K562 (cell line): ENCODE results near the gene SEMA6D. TPM values are rescaled to one million over a fixed set of nuclear protein-coding genes. Genes with fewer than 3 reads are reported as not detected.

Experiments used
- BRD9 ChIP-seq: fragments of 450-650 bp; IDR thresholded peaks from 2 replicates; pipeline ENCODE4 v1.6.1; 2018; ENCODE audit warnings: low read depth; ENCODE audit not compliant: partially characterized antibody
- COPS2 ChIP-seq: fragments of 450-650 bp; conservative IDR thresholded peaks from 2 replicates; pipeline ENCODE4 v1.6.1; 2016; ENCODE audit warnings: mild to moderate bottlenecking, moderate library complexity
- RFX5 ChIP-seq: IDR thresholded peaks from 2 replicates; pipeline ENCODE4 v1.6.1; 2011; ENCODE audit warnings: low read depth, mild to moderate bottlenecking, improper control_type of control experiment, low read length
- XRCC5 ChIP-seq: fragments of 200-400 bp; formaldehyde crosslinking; IDR thresholded peaks from 2 replicates; pipeline ENCODE4 v1.6.1; 2017; ENCODE audit warnings: low read depth, mild to moderate bottlenecking, low read length
- polyA plus RNA-seq, 8 experiments: library from polyadenylated mRNA; depleted of rRNA in 4 of 8; stranded (reverse) in 5 of 8; unstranded in 3 of 8; fragments of >200 nt; fragmentation: Nextera tagmentation in 2 of 8; fragmentation: Illumina TruSeq in 1 of 8; extraction: Ambion mirVana in 2 of 8; extraction: Trizol in 1 of 8; gene quantifications; 2 replicates each; pipeline versions ENCODE4 v1.2.1 to v1.2.3, GENCODE V29; 2011 to 2014; ENCODE audit warnings: inconsistent platforms in 1 of 8, missing spikeins in 1 of 8
- total RNA-seq, 7 experiments: library from RNA; depleted of rRNA in 6 of 7; stranded (reverse); fragments of >200 nt in 6 of 7; fragmentation: Illumina TruSeq in 2 of 7; extraction: Trizol in 2 of 7; gene quantifications; 2 replicates each; pipeline versions ENCODE4 v1.2.1 to v1.2.3, GENCODE V29; 2011 to 2021; ENCODE audit warnings: low replicate concordance in 1 of 7
- TF ChIP-seq, protein P1 (sequence below), 2 experiments: fragments of 450-650 bp; IDR thresholded peaks; 2 replicates each; pipeline ENCODE4 v1.6.1; 2018; ENCODE audit warnings: mild to moderate bottlenecking in 2 of 2, low read depth in 1 of 2; ENCODE audit not compliant: partially characterized antibody in 2 of 2
- TF ChIP-seq, protein P2 (sequence below): fragments of 250-450 bp; sonication (Bioruptor Pico); IDR thresholded peaks from 2 replicates; pipeline ENCODE4 v1.5.0; 2021; ENCODE audit warnings: mild to moderate bottlenecking, moderate library complexity

Gene SEMA6D
- total and polyA plus RNA-seq, 9 of the 15 experiments (the other 6 are each of a cell fraction or from before 2014, with no cell fraction given), result not detected

DNA sequence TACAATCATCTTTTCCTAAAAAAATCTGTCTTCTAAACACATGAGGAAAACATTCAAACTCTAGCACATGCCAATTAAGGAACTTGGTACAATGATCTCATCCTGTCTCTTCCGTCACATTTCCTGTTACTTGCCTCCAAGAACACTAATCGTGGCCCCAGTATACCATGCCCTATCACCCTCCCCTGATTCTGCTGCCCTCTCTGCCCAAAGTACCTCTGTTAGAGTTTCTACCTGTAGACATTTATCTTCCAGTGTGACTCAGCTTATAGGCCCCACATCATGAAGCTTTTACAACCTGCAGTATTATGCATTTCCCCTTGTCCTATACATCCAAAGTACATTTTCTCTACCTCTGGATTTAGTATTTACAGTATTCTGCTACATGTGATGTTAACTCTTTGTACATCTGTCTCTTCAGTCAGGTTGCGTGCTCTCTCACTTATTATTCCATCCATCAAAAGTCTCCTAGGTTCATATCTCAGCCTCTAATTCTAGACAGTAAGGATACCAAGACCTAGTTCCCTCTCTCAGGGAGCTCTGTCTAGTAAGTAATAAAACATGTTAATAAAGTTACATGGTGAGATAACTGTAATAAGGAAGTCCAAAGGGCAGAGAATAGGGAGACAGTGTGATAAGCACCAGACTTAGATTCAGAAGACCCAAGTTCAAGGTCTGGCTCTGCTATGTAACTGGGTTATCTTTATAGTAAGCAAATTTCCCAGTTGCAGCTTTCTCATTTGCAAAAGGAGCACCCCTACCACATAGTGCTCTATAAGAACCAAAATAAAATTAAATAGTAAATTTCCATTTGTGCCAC lies 8.9 kb upstream of the SEMA6D start (continued):
- TF ChIP-seq, protein P1, sequence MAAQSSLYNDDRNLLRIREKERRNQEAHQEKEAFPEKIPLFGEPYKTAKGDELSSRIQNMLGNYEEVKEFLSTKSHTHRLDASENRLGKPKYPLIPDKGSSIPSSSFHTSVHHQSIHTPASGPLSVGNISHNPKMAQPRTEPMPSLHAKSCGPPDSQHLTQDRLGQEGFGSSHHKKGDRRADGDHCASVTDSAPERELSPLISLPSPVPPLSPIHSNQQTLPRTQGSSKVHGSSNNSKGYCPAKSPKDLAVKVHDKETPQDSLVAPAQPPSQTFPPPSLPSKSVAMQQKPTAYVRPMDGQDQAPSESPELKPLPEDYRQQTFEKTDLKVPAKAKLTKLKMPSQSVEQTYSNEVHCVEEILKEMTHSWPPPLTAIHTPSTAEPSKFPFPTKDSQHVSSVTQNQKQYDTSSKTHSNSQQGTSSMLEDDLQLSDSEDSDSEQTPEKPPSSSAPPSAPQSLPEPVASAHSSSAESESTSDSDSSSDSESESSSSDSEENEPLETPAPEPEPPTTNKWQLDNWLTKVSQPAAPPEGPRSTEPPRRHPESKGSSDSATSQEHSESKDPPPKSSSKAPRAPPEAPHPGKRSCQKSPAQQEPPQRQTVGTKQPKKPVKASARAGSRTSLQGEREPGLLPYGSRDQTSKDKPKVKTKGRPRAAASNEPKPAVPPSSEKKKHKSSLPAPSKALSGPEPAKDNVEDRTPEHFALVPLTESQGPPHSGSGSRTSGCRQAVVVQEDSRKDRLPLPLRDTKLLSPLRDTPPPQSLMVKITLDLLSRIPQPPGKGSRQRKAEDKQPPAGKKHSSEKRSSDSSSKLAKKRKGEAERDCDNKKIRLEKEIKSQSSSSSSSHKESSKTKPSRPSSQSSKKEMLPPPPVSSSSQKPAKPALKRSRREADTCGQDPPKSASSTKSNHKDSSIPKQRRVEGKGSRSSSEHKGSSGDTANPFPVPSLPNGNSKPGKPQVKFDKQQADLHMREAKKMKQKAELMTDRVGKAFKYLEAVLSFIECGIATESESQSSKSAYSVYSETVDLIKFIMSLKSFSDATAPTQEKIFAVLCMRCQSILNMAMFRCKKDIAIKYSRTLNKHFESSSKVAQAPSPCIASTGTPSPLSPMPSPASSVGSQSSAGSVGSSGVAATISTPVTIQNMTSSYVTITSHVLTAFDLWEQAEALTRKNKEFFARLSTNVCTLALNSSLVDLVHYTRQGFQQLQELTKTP (IDR thresholded peaks at IDR 0.05; ENCODE audit: low read depth in 1 of 2, partially characterized antibody in 2 of 2), result no peak
- no peak for TF ChIP-seq RFX5
- TF ChIP-seq COPS2, result no peak
- TF ChIP-seq, protein P2, sequence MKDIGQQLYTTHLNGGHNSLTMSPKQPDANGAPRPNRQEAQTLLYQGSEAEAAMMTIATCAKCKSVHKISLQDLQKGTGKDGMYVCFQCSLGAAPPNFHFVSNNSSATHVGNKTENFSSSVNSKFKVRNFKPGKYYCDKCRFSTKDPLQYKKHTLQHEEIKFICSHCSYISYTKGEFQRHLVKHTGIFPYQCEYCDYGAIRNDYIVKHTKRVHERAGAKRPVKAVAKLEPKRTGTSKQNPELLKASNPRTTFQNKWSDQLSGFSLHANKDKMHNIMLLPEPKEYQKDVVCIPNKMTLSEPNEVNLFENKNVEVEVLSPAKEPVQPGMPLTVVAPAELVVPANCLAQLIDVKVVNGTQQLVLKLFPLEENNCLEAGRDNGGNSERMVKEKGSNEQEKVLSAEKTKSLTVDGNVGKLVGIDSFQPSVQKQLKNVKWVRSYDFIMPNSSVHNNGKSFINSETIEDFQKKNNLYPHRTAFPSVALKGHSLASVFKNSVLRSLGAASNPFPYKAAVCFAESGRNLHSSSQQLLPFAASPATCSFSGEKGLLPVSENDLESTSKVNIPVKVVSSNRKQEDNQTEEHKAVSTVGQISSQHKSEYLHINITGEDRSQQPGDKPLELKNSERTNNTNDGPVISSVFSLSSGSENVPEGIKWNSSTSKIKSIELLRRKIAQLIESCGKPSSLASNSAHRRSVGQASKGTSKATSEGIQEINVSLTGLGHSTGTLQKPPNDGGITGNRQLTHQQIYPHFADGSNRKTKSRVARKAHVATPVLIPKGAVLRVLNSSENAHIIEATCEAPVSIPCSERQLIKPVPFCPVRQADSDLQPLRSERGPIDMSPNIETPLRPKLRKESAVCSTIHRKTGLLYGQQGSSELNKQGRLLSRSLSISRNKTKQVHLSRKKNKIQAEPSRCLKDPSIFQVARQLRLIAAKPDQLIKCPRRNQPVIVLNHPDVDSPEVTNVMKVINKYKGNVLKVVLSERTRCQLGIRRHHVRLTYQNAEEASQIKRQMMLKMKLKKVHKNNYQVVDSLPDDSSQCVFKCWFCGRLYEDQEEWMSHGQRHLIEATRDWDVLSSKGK (CRISPR knock-in tag), result no peak
- no peak for TF ChIP-seq BRD9
- no peak for TF ChIP-seq XRCC5
